Subcutaneous abdominal adipose tissue (tissue), 5 donors: ENCODE measurements around the gene AP1G2.

Experiments used
- H3K27ac ChIP-seq: one replicate; pipeline ENCODE4 v1.7.0; 2013; ENCODE audit warnings: low read depth, mild to moderate bottlenecking, inconsistent platforms, low read length, moderate library complexity
- H3K27me3 ChIP-seq, 5 donors: one replicate each; pipeline ENCODE4 v1.7.0; 2013; ENCODE audit warnings: low read length in 5 of 5, inconsistent platforms in 1 of 5; ENCODE audit not compliant: control insufficient read depth in 5 of 5, insufficient read depth in 4 of 5
- H3K36me3 ChIP-seq, 5 donors: one replicate each; pipeline ENCODE4 v1.7.0; 2013; ENCODE audit warnings: low read length in 5 of 5; ENCODE audit not compliant: control insufficient read depth in 5 of 5, insufficient read depth in 5 of 5
- H3K4me1 ChIP-seq, 5 donors: one replicate each; pipeline ENCODE4 v1.7.0; 2013; ENCODE audit warnings: low read length in 5 of 5, mild to moderate bottlenecking in 3 of 5, moderate library complexity in 1 of 5; ENCODE audit not compliant: control insufficient read depth in 5 of 5, insufficient read depth in 5 of 5
- H3K4me3 ChIP-seq, 5 donors: one replicate each; pipeline ENCODE4 v1.7.0; 2013; ENCODE audit warnings: low read length in 5 of 5, low read depth in 1 of 5
- H3K9ac ChIP-seq, 5 donors: one replicate each; pipeline ENCODE4 v1.7.0; 2013; ENCODE audit warnings: low read length in 5 of 5, mild to moderate bottlenecking in 4 of 5, moderate library complexity in 3 of 5
- H3K9me3 ChIP-seq, 5 donors: one replicate each; pipeline ENCODE4 v1.7.0; 2013; ENCODE audit warnings: low read length in 5 of 5; ENCODE audit not compliant: control insufficient read depth in 5 of 5
- donor health status: healthy.
- donor health status: healthy.
- donor health status: healthy.
- donor health status: healthy.
- donor health status: healthy.

AP1G2 gene

GRCh38 chr14:23520899-23521533 is 46.6 kb downstream of the AP1G2 start:
- Histone ChIP-seq H3K4me3 (no peak overlapping the region), H3K36me3 (peaks cover 0 to 16% (median 0%) of the 10 kb centered on the region in 5 donors), H3K9ac (no peak overlapping the region), H3K9me3 (no peaks in the 10 kb centered on the region), H3K27me3 (no peaks in the 10 kb centered on the region), H3K4me1 (peaks cover 0 to 9% (median 0%) of the 10 kb centered on the region in 5 donors), H3K27ac (no peak overlapping the region)

- H3K4me3 ChIP-seq: no peak overlapping the region
- no peaks in the 10 kb centered on the region for H3K27me3 ChIP-seq
- H3K9me3 ChIP-seq: no peaks in the 10 kb centered on the region
- H3K9ac ChIP-seq: no peak overlapping the region
- peaks cover 0 to 17% (median 0%) of the 10 kb centered on the region in 5 donors for H3K36me3 ChIP-seq
- peaks cover 0 to 9% (median 0%) of the 10 kb centered on the region in 5 donors for H3K4me1 ChIP-seq
- no peak overlapping the region for H3K27ac ChIP-seq
Measured at GRCh38 chr14:23518709-23519108, 48.9 kb downstream of the AP1G2 start.

- H3K4me1 ChIP-seq: peaks cover 0 to 9% (median 0%) of the 10 kb centered on the region in 5 donors
- H3K27me3 ChIP-seq: no peaks in the 10 kb centered on the region
- no peak overlapping the region for H3K27ac ChIP-seq
- peaks cover 0 to 14% (median 0%) of the 10 kb centered on the region in 5 donors for H3K36me3 ChIP-seq
- no peak overlapping the region for H3K9ac ChIP-seq
- H3K9me3 ChIP-seq: no peaks in the 10 kb centered on the region
- no peak overlapping the region for H3K4me3 ChIP-seq
Measured at GRCh38 chr14:23517650-23518326, 49.8 kb downstream of the AP1G2 start.

GRCh38 chr14:23514644-23514957 is 53.0 kb downstream of the AP1G2 start:
- Histone ChIP-seq H3K27ac (no peak overlapping the region), H3K4me1 (peaks cover 0 to 9% (median 0%) of the 10 kb centered on the region in 5 donors), H3K27me3 (no peaks in the 10 kb centered on the region), H3K4me3 (no peak overlapping the region), H3K9me3 (no peaks in the 10 kb centered on the region), H3K9ac (no peak overlapping the region), H3K36me3 (peaks cover 0 to 14% (median 0%) of the 10 kb centered on the region in 5 donors)

GRCh38 chr14:23513818-23514643 is 53.6 kb downstream of the AP1G2 start:
- no peak overlapping the region for H3K27ac ChIP-seq
- H3K36me3 ChIP-seq: peaks cover 0 to 14% (median 0%) of the 10 kb centered on the region in 5 donors
- no peaks in the 10 kb centered on the region for H3K27me3 ChIP-seq
- H3K4me1 ChIP-seq: peaks cover 0 to 9% (median 0%) of the 10 kb centered on the region in 5 donors
- no peaks in the 10 kb centered on the region for H3K9me3 ChIP-seq
- no peak overlapping the region for H3K9ac ChIP-seq
- H3K4me3 ChIP-seq: no peak overlapping the region

GRCh38 chr14:23513005-23513817 is 54.4 kb downstream of the AP1G2 start:
- H3K9ac ChIP-seq: no peak overlapping the region
- H3K27me3 ChIP-seq: no peaks in the 10 kb centered on the region
- H3K36me3 ChIP-seq: peaks cover 0 to 11% (median 0%) of the 10 kb centered on the region in 5 donors
- no peaks in the 10 kb centered on the region for H3K9me3 ChIP-seq
- H3K4me3 ChIP-seq: no peak overlapping the region
- H3K27ac ChIP-seq: no peak overlapping the region
- peaks cover 0 to 2% (median 0%) of the 10 kb centered on the region in 5 donors for H3K4me1 ChIP-seq

GRCh38 chr14:23512156-23512555 is 55.4 kb downstream of the AP1G2 start:
- Histone ChIP-seq H3K27me3 (no peaks in the 10 kb centered on the region), H3K4me1 (no peaks in the 10 kb centered on the region), H3K27ac (no peak overlapping the region), H3K9me3 (no peaks in the 10 kb centered on the region), H3K9ac (no peak overlapping the region), H3K4me3 (no peak overlapping the region), H3K36me3 (peaks cover 0 to 11% (median 0%) of the 10 kb centered on the region in 5 donors)
